HepG2 (cell line): ENCODE results near the gene HECTD1. TPM values are rescaled to one million over a fixed set of nuclear protein-coding genes. Genes with fewer than 3 reads are reported as not detected.

Source experiments
- ATAC-seq: fragments of 200-7000 bp; cut with Tn5 transposase; 3 replicates; pipeline ENCODE4 v1.9.1; 2020; ENCODE audit warnings: mild to moderate bottlenecking, moderate library complexity
- BruUV-seq: library from RNA; stranded (reverse); fragments of 400-500 nt; replicated peaks from 2 replicates; lab custom pipeline; 2021; lab: Mats Ljungman, UMichigan
- CTCF ChIA-PET: fragments of 300-600 bp; formaldehyde crosslinking; extraction: SDS; loops from one replicate; lab custom pipeline; 2021; ENCODE audit warnings: low total read pairs, inconsistent platforms, low intra/inter-chr PET ratio; lab: Yijun Ruan, JAX
- POLR2A ChIA-PET: fragments of 350-600 bp; sonication (Branson Sonifier 250); formaldehyde crosslinking; loops from one replicate; lab custom pipeline; 2020; ENCODE audit warnings: antibody characterized with exemption, inconsistent platforms; lab: Yijun Ruan, JAX
- DNase-seq: peaks from one replicate; pipeline ENCODE4 v3.0.0-alpha.2; 2015; ENCODE audit warnings: low spot score
- FAIRE-seq: peaks from 3 replicates; lab custom pipeline; 2011; peaks lifted over from hg19 to GRCh38; lab: Jason Lieb, UNC
- H2AFZ ChIP-seq: one replicate; pipeline ENCODE4 v1.6.1; 2011; ENCODE audit warnings: low read length, inconsistent platforms
- H3K27ac ChIP-seq: fragments of 300-600 bp; 3 replicates; pipeline ENCODE4 v1.8.0; 2011; ENCODE audit warnings: mixed run types, mild to moderate bottlenecking, mixed read lengths, low read length, inconsistent platforms; ENCODE audit not compliant: insufficient read depth; ENCODE audit errors: extremely low read length
- H3K27me3 ChIP-seq, 2 experiments: fragments of 200-600 bp in 1 of 2; 2 replicates in 1 of 2; 3 replicates in 1 of 2; pipeline versions ENCODE4 v1.6.0 to v1.8.0; 2011; ENCODE audit warnings: low read length in 2 of 2, mild to moderate bottlenecking in 2 of 2, moderate library complexity in 2 of 2, inconsistent platforms in 1 of 2; ENCODE audit not compliant: insufficient read depth in 2 of 2, control insufficient read depth in 1 of 2
- H3K36me3 ChIP-seq, 2 experiments: fragments of 200-600 bp in 1 of 2; replicated peaks in 1 of 2; 2 replicates in 1 of 2; 3 replicates in 1 of 2; pipeline versions ENCODE4 v1.5.1 to v1.8.0; 2011; ENCODE audit warnings: low read length in 2 of 2, inconsistent platforms in 1 of 2; ENCODE audit not compliant: insufficient read depth in 2 of 2, control insufficient read depth in 1 of 2
- H3K4me1 ChIP-seq: 2 replicates; pipeline ENCODE4 v1.5.1; 2012; ENCODE audit warnings: low read length, inconsistent platforms; ENCODE audit not compliant: insufficient read depth
- H3K4me2 ChIP-seq: 2 replicates; pipeline ENCODE4 v1.6.0; 2011; ENCODE audit warnings: low read depth, low read length, inconsistent platforms
- H3K4me3 ChIP-seq, 3 experiments: fragments of 200-600 bp in 1 of 3; sonication (generic), shearing (Covaris generic) in 1 of 3; replicated peaks in 1 of 3; 2 replicates each; pipeline ENCODE4 v1.5.1; 2011 to 2016; ENCODE audit warnings: low read length in 3 of 3, inconsistent platforms in 2 of 3, low read depth in 2 of 3, mild to moderate bottlenecking in 2 of 3, control low read depth in 1 of 3, mixed read lengths in 1 of 3; ENCODE audit not compliant: insufficient read depth in 1 of 3
- H3K79me2 ChIP-seq: one replicate; pipeline ENCODE4 v1.6.1; 2011; ENCODE audit warnings: low read length, inconsistent platforms; ENCODE audit not compliant: insufficient read depth
- H3K9ac ChIP-seq: 2 replicates; pipeline ENCODE4 v1.6.0; 2011; ENCODE audit warnings: mild to moderate bottlenecking, low read depth, low read length, inconsistent platforms; ENCODE audit not compliant: insufficient read depth
- H3K9me3 ChIP-seq: 2 replicates; pipeline ENCODE4 v1.5.1; 2012; ENCODE audit warnings: mild to moderate bottlenecking, low read length
- H4K20me1 ChIP-seq: 2 replicates; pipeline ENCODE4 v1.6.0; 2011; ENCODE audit warnings: inconsistent platforms, mild to moderate bottlenecking, low read length, moderate library complexity; ENCODE audit not compliant: insufficient read depth
- CREB1 ChIP-seq, 2 experiments: fragments of 450-650 bp in 1 of 2; IDR thresholded peaks; 2 replicates each; pipeline ENCODE4 v1.6.1; 2016 to 2017; ENCODE audit warnings: control low read depth in 1 of 2, mild to moderate bottlenecking in 1 of 2, missing compliant biosample characterization in 1 of 2, missing genetic modification characterization in 1 of 2
- FOXC1 ChIP-seq: sonication (generic); formaldehyde crosslinking; IDR thresholded peaks from 2 replicates; pipeline ENCODE4 v1.8.0; 2022; ENCODE audit warnings: mild to moderate bottlenecking, missing genetic modification reagents, borderline replicate concordance
- MTF2 ChIP-seq: sonication (generic); formaldehyde crosslinking; IDR thresholded peaks from 2 replicates; pipeline ENCODE4 v1.5.0; 2020; ENCODE audit warnings: missing genetic modification reagents, borderline replicate concordance
- PITX1 ChIP-seq: sonication (generic); formaldehyde crosslinking; IDR thresholded peaks from 2 replicates; pipeline ENCODE4 v1.5.1; 2020; ENCODE audit warnings: mild to moderate bottlenecking, missing genetic modification reagents
- RBM22 ChIP-seq: fragments of 200-400 bp; formaldehyde crosslinking; optimal IDR thresholded peaks from 2 replicates; pipeline ENCODE3; 2017; ENCODE audit warnings: mild to moderate bottlenecking, low read length, moderate library complexity
- ZGPAT ChIP-seq: IDR thresholded peaks from 2 replicates; pipeline ENCODE4 v1.6.1; 2016; ENCODE audit warnings: mild to moderate bottlenecking
- ZNF143 ChIP-seq: sonication (generic); formaldehyde crosslinking; IDR thresholded peaks from 2 replicates; pipeline ENCODE4 v1.4.0; 2020; ENCODE audit warnings: missing genetic modification reagents
- ZNF263 ChIP-seq: sonication (generic); formaldehyde crosslinking; IDR thresholded peaks from 2 replicates; pipeline ENCODE4 v1.4.0; 2020; ENCODE audit warnings: missing genetic modification reagents
- ZSCAN22 ChIP-seq: sonication (generic); formaldehyde crosslinking; IDR thresholded peaks from 2 replicates; pipeline ENCODE4 v1.4.0; 2020; ENCODE audit warnings: mild to moderate bottlenecking, missing genetic modification reagents
- WGBS: methylation state at CpG from one replicate; pipeline ENCODE4 v1.1.6; 2017; ENCODE audit warnings: low lambda C conversion rate; 5-methylcytosine and 5-hydroxymethylcytosine counted together
- in situ Hi-C: cut with HindIII; loops from 2 replicates; pipeline ENCODE4 v1.10.0; 2017; ENCODE audit warnings: low pct_unique_long_range_greater_than_20kb; ENCODE audit not compliant: extremely low pct_ligation_motif_present
- intact Hi-C: fragments of 100-400 bp; cut with micrococcal nuclease; formaldehyde crosslinking; loops from one replicate; pipeline ENCODE4 v1.10.0; 2022; ENCODE audit not compliant: unreplicated experiment
- polyA plus RNA-seq, 8 experiments: library from polyadenylated mRNA; depleted of rRNA in 3 of 8; stranded (reverse) in 7 of 8; unstranded in 1 of 8; fragments of >200 nt; fragmentation: Illumina TruSeq in 4 of 8; extraction: Trizol in 4 of 8; gene quantifications; 2 replicates each; pipeline versions ENCODE4 v1.2.1 to v1.2.3, GENCODE V29; 2011 to 2016; ENCODE audit warnings: low read depth in 4 of 8, missing spikeins in 1 of 8, mixed read lengths in 1 of 8; ENCODE audit not compliant: insufficient read depth in 1 of 8
- total RNA-seq, 5 experiments: library from RNA; depleted of rRNA; stranded (reverse); fragments of >200 nt; fragmentation: Illumina TruSeq; extraction: Trizol; gene quantifications; 2 replicates each; pipeline ENCODE4 v1.2.3, GENCODE V29; 2016; ENCODE audit warnings: low read depth in 1 of 5

HECTD1 gene
- total and polyA plus RNA-seq, 2 of the 13 experiments (the other 11 are each of a cell fraction or from before 2014, with no cell fraction given), result 312 to 560 TPM

- in situ Hi-C loops (no loop called here), intact Hi-C loops (no loop called here)
- H3K9me3 ChIP-seq, result no peaks in the 10 kb centered on the region
- no peaks in the 10 kb centered on the region for H4K20me1 ChIP-seq
- H3K4me3 ChIP-seq, result no peak overlapping the region
- FAIRE-seq (no peak), ATAC-seq (no peak), DNase-seq (no peak)
- H3K9ac ChIP-seq, result no peak overlapping the region
- peaks cover 51 to 90% of the 10 kb centered on the region in 2 experiments for H3K36me3 ChIP-seq
- no peaks in the 10 kb centered on the region for H3K27me3 ChIP-seq
- ChIA-PET CTCF (no interaction called here), POLR2A (no interaction called here)
- H2AFZ ChIP-seq, result no peak overlapping the region
- WGBS, result 98% methylated on average over 7 of the region's 7 CpGs
- no peak overlapping the region for H3K27ac ChIP-seq
- TF ChIP-seq PITX1 (no peak), RBM22 (peak; percentile 97), CREB1 (IDR thresholded peaks at IDR 0.05) (peak; percentile 55; the same call in 1 of the 2 replicates), CREB1 (CRISPR knock-in tag; IDR thresholded peaks at IDR 0.05) (no peak)
- no TSS peak for BruUV-seq
- no peak overlapping the region for H3K4me2 ChIP-seq
- no peaks in the 10 kb centered on the region for H3K79me2 ChIP-seq
- H3K4me1 ChIP-seq, result peaks cover 16% of the 10 kb centered on the region
These were observed 80.9 kb downstream of the HECTD1 start for GRCh38 chr14:31126680-31127079.

- Histone ChIP-seq H3K79me2 (no peaks in the 10 kb centered on the region), H3K36me3 (peaks cover 55 to 91% of the 10 kb centered on the region in 2 experiments), H3K9ac (no peak overlapping the region), H3K9me3 (no peaks in the 10 kb centered on the region), H3K4me1 (peaks cover 16% of the 10 kb centered on the region), H3K4me2 (no peak overlapping the region), H3K4me3 (no peak overlapping the region), H3K27me3 (no peaks in the 10 kb centered on the region), H4K20me1 (no peaks in the 10 kb centered on the region), H3K27ac (no peak overlapping the region), H2AFZ (no peak overlapping the region)
- intact Hi-C loops, result no loop called here
- FAIRE-seq (no peak), DNase-seq (no peak), ATAC-seq (no peak)
- ChIA-PET CTCF (no interaction called here), POLR2A (no interaction called here)
- 97% methylated on average over 6 of the region's 6 CpGs for WGBS
- BruUV-seq, result no TSS peak
- in situ Hi-C loops, result no loop called here
- peak; percentile 80 for TF ChIP-seq RBM22
- no peak for TF ChIP-seq MTF2 (CRISPR knock-in tag)
- TF ChIP-seq ZNF263, result 0 out of 2 replicates have a peak, but pooled peaks have one; percentile 20
- 0 out of 2 replicates have a peak, but pooled peaks have one; percentile 26 for TF ChIP-seq FOXC1 (CRISPR knock-in tag)
- TF ChIP-seq ZSCAN22 (CRISPR knock-in tag), result no peak
- 0 out of 2 replicates have a peak, but pooled peaks have one; percentile 6 for TF ChIP-seq ZGPAT (CRISPR knock-in tag)
- no peak for TF ChIP-seq ZNF143 (CRISPR knock-in tag)
These were observed 82.4 kb downstream of the HECTD1 start for GRCh38 chr14:31125231-31125630.
